Gastrocnemius medialis (tissue), 4 donors: ENCODE measurements around the gene ZNF580. TPM values are rescaled to one million over a fixed set of nuclear protein-coding genes. Genes with fewer than 3 reads are reported as not detected.

Experiments used
- ATAC-seq, 2 donors: fragments of 150-250 bp; one replicate each; pipeline ENCODE4 v1.9.1; 2016
- DNase-seq, 2 donors: peaks; one replicate each; pipeline ENCODE4 v3.0.0-alpha.2; 2019
- H3K27ac ChIP-seq, 4 donors: fragments of 200-600 bp; sonication (generic); 1 replicate in 1 of 4; 2 replicates in 3 of 4; pipeline ENCODE4 v1.5.1; 2016 to 2018; ENCODE audit warnings: mild to moderate bottlenecking in 2 of 4, moderate library complexity in 1 of 4
- H3K27me3 ChIP-seq, 3 donors: fragments of 200-600 bp; sonication (generic) in 2 of 3; 1 replicate in 1 of 3; 2 replicates in 2 of 3; pipeline versions ENCODE4 v1.5.1 to v1.6.0; 2016 to 2019; ENCODE audit warnings: mild to moderate bottlenecking in 1 of 3, moderate library complexity in 1 of 3
- H3K36me3 ChIP-seq, 2 donors: fragments of 200-600 bp; sonication (generic) in 1 of 2; one replicate each; pipeline ENCODE4 v1.5.1; 2017 to 2018
- H3K4me1 ChIP-seq, 2 donors: fragments of 200-600 bp; sonication (generic) in 1 of 2; one replicate each; pipeline ENCODE4 v1.5.1; 2016 to 2017; ENCODE audit warnings: mild to moderate bottlenecking in 2 of 2
- H3K4me3 ChIP-seq, 4 donors: fragments of 200-600 bp; sonication (generic) in 3 of 4; 1 replicate in 1 of 4; 2 replicates in 3 of 4; pipeline ENCODE4 v1.5.1; 2016 to 2019; ENCODE audit warnings: mild to moderate bottlenecking in 2 of 4
- H3K9me3 ChIP-seq, 3 donors: fragments of 200-600 bp; sonication (generic) in 2 of 3; 1 replicate in 1 of 3; 2 replicates in 2 of 3; pipeline ENCODE4 v1.5.1; 2016 to 2019
- CTCF ChIP-seq, 5 experiments: fragments of 450-650 bp in 3 of 5; fragments of 200-600 bp in 2 of 5; sonication (generic) in 2 of 5; IDR thresholded peaks in 4 of 5; conservative IDR thresholded peaks in 1 of 5; 1 replicate in 4 of 5; 2 replicates in 1 of 5; pipeline ENCODE4 v1.5.1; 2016 to 2019; ENCODE audit warnings: antibody characterized with exemption in 5 of 5, mild to moderate bottlenecking in 3 of 5, moderate library complexity in 3 of 5
- POLR2A ChIP-seq, 2 donors: fragments of 450-650 bp; IDR thresholded peaks; one replicate each; pipeline ENCODE4 v1.6.1; 2017; ENCODE audit warnings: antibody characterized with exemption in 2 of 2, mild to moderate bottlenecking in 2 of 2, moderate library complexity in 2 of 2
- in situ Hi-C, 4 donors: fragments of 200-750 bp; cut with MboI; loops; one replicate each; pipeline versions ENCODE4 v1.15.0 to v1.8.0; 2017; ENCODE audit warnings: low sequenced_read_pairs in 4 of 4
- intact Hi-C: fragments of 100-400 bp; cut with DNase I; formaldehyde crosslinking; loops from one replicate; pipeline ENCODE4 v1.15.1; 2023; ENCODE audit warnings: low total_unique reads
- total RNA-seq, 4 donors: library from RNA; depleted of rRNA; stranded (reverse); fragments of >200 nt; gene quantifications; one replicate each; pipeline versions ENCODE4 v1.1.0 to v1.2.3, GENCODE V29; 2016

The ZNF580 gene
- total RNA-seq, 4 donors from 2014 or later, result 1.5 to 12.3 (median 7.2) TPM

GRCh38 chr19:55609326-55609725 is 31.5 kb upstream of the ZNF580 start:
- TF ChIP-seq POLR2A (IDR thresholded peaks at IDR 0.05) (no peak), CTCF (IDR thresholded peaks at IDR 0.05 in 4 of 5, conservative IDR thresholded peaks at IDR 0.05 in 1 of 5) (no peak)
- in situ Hi-C loops (no loop called here), intact Hi-C loops (loop anchor here (10.0 kb wide), 1 partner anchor 1405 kb away; the partner anchor contains the start of gene RPS9)
- DNase-seq, result no peak
- Histone ChIP-seq H3K4me3 (no peak overlapping the region), H3K27ac (peak overlapping the region; percentile 86 to 99 (median 92)), H3K36me3 (peaks cover 0 to 8% of the 10 kb centered on the region in 2 donors), H3K4me1 (peaks cover 46 to 51% of the 10 kb centered on the region in 2 donors), H3K27me3 (no peaks in the 10 kb centered on the region), H3K9me3 (no peaks in the 10 kb centered on the region)
- no peak for ATAC-seq

DNA sequence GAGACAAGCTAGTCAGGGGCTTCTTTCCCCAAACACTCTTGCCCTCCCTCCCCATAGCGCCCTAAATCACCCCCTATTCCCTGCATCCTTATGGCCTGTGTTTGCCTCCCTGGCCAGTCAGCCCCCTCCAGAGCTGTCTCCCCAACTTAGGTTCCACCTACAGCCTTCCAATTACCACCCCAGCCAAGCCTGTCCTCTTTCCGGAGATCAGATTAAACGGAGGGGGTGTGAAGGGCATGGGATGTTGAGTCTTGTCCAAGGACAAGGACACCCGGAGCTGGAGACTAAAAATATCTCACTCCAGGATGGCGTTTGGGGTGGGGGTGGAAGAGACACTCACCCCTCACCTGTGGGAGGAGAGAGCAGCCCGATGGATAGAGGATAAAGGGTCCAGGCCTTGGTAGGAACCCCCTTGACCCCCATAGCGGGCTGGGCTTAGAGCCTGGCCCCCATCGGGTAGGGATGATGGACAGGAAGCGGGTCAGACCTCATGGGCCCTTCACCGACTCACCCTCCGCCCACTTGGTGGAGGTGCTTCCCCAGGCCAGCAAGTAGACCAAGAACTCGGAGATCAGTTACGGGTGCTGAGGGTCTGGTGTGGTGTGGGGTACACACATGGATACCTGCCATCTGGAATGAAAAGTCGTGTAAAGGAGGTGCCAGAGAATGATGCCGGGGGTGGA is 29.4 kb upstream of the ZNF580 start:
- TF ChIP-seq POLR2A (IDR thresholded peaks at IDR 0.05), result no peak
- TF ChIP-seq CTCF (IDR thresholded peaks at IDR 0.05 in 4 of 5, conservative IDR thresholded peaks at IDR 0.05 in 1 of 5), result no peak
- Histone ChIP-seq H3K27me3 (no peaks in the 10 kb centered on the region), H3K4me1 (peaks cover 33 to 46% of the 10 kb centered on the region in 2 donors), H3K4me3 (peak overlapping the region in 3 of 4 donors; percentile 6 to 39 (median 17)), H3K36me3 (peaks cover 0 to 13% of the 10 kb centered on the region in 2 donors), H3K9me3 (no peaks in the 10 kb centered on the region), H3K27ac (peak overlapping the region; percentile 86 to 97 (median 91))
- intact Hi-C loops (no loop called here), in situ Hi-C loops (no loop called here)
- peak; percentile 72 to 76 for DNase-seq
- peak; percentile 93 for ATAC-seq

- intact Hi-C loops, result no loop called here
- ATAC-seq (peak; percentile 32 to 35), DNase-seq (no peak)
- TF ChIP-seq CTCF (IDR thresholded peaks at IDR 0.05 in 4 of 5, conservative IDR thresholded peaks at IDR 0.05 in 1 of 5) (no peak), POLR2A (IDR thresholded peaks at IDR 0.05) (no peak)
- Histone ChIP-seq H3K27me3 (no peaks in the 10 kb centered on the region), H3K4me3 (peak overlapping the region in 1 of 4 donors; percentile 39), H3K36me3 (peaks cover 0 to 20% of the 10 kb centered on the region in 2 donors), H3K9me3 (no peaks in the 10 kb centered on the region), H3K4me1 (peaks cover 26 to 39% of the 10 kb centered on the region in 2 donors), H3K27ac (peak overlapping the region; percentile 86 to 97 (median 91))
- in situ Hi-C loops, result no loop called here
Measured at GRCh38 chr19:55611983-55612645, 28.7 kb upstream of the ZNF580 start.

GRCh38 chr19:55613396-55613795 is 27.4 kb upstream of the ZNF580 start:
- no peaks in the 10 kb centered on the region for H3K27me3 ChIP-seq
- H3K4me1 ChIP-seq, result peaks cover 25 to 30% of the 10 kb centered on the region in 2 donors
- peaks cover 0 to 28% of the 10 kb centered on the region in 2 donors for H3K36me3 ChIP-seq
- no peak overlapping the region for H3K4me3 ChIP-seq
- DNase-seq, result no peak
- no peak for ATAC-seq
- intact Hi-C loops, result no loop called here
- TF ChIP-seq POLR2A (IDR thresholded peaks at IDR 0.05), result no peak
- TF ChIP-seq CTCF (IDR thresholded peaks at IDR 0.05 in 4 of 5, conservative IDR thresholded peaks at IDR 0.05 in 1 of 5), result no peak
- H3K27ac ChIP-seq, result peak overlapping the region in 3 of 4 donors; percentile 86 to 97 (median 94)
- in situ Hi-C loops, result no loop called here
- H3K9me3 ChIP-seq, result no peaks in the 10 kb centered on the region
